Effector CD8-positive, alpha-beta T cell (primary cell): ENCODE results near the gene ARHGAP6.

ENCODE experiments used
- DNase-seq: peaks from one replicate; lab custom pipeline; 2025; lab: John Stamatoyannopoulos, UW

Gene ARHGAP6

GRCh38 chrX:11429538-11430085 is 236.1 kb downstream of the ARHGAP6 start:
- DNase-seq = no peak

DNA sequence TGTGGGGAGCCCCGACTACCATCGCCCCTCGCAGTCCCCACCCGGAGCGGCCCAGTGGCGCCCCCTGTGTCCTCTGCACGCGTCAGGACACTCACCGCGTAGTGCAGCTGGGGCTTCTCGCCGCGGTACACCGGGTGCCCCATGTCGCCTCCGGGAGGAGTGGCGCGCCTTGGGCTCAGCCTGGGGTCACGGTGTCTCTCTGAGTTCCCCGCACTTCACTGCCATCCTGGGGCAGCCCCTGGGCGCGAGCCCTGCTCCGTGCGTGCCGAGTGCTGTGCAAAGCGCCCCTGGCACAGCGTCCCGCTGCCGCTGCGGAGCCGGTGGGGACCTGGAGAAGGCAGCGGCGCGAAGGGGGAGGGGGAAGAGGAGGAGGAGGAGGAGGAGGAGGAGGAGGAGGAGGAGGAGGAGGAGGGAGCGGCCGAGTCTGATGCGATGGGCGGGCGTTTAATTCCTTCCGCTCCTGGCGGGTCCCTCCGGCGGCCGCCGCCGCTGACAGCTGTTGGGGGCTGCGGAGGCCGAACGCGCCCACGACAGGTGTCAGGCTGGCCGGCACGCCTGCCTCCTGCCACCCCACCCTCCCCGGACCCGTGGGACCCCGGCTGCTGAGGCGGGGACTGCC is 238.2 kb downstream of the ARHGAP6 start:
- DNase-seq = no peak

GRCh38 chrX:11426712-11427452 is 238.8 kb downstream of the ARHGAP6 start:
- no peak for DNase-seq

DNA sequence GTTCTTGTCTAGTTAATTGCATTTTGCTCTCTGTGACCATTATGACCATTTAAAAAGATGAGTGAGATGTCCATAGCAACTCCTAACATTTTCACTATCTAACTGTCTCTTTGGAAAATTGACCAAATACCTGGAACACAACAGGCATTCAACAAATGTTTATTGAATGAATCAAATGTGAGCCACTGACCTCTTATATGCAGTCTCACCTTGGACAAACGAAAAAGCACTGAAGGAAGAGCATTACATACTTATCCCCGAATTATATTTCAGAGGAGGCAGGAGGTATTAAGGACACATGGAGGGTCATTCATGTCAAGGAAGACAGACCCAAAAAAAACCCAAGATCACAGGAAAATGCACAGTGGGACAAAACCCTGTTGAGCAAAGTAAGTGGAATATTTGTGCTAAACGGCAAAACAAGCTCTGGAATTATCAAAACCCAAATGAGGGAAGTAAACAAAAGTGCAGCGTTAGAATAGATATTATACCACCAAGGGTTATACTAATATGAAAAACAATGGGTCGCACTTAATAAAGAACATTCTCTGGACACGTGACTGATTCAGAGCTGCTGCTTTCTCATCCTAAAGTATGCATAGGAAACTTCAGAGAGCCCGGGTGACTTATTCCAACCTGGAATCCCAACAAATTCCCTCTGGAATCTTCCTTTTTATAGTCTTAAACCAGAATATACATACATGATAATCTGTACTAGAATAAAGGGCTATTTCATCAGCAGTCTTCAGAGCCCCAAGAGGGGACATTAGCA is 240.6 kb downstream of the ARHGAP6 start:
- DNase-seq = no peak

GRCh38 chrX:11423949-11424348 is 241.8 kb downstream of the ARHGAP6 start:
- no peak for DNase-seq

GRCh38 chrX:11423362-11423818 is 242.3 kb downstream of the ARHGAP6 start:
- no peak for DNase-seq

- DNase-seq = no peak
Observed at GRCh38 chrX:11422525-11422857, 243.2 kb downstream of the ARHGAP6 start.

DNA sequence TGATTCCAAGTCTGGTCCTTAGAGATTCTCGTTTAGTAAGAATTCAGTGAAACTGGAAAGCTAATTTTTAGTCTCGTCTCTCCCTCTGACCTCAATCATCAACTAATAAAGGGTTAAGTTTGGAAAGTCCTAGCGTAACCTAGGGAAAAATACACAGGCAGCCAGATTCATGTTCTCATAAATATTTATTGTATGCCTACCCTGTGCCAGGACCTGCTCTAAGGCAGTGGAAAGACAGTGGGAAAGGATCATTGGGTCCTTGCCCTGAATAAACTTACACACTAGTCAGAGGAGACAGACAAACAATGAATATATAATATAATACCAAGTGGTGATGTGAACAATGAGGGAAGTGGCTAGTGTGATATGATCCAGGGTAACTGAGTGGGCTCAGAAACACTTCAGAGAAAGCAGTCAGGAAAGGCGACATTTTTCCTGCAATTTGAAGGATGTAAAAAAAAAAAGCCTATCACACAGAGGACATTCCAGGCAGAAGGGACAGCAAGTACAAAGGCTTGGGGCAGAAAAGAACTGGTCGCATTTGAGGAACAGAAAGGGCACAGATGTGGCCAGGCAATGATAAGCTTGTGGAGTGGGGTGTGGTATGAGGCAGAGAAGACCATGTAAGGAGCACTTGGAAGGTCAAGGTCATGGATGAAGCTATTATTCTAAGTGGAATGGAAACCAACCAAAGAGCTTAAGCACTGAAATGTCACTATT is 243.8 kb downstream of the ARHGAP6 start:
- no peak for DNase-seq

DNA sequence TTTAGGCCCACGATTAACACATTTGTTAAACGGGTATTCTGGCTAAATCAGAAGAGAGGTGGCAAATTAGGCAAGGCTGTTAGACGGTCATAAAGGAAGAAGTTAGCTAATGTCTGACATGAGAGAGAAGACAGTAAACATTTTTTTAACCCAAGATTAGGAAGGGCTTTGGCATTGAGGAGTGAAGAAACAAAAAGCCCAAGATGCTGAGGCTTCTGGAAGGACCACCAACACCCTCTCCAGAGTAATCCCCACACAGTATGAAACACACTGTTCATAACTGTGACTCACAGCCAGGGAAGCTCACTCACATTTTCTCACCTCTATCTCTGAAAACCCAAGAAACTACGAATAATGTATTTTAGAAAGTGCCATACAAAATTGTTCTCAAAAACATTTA is 244.9 kb downstream of the ARHGAP6 start:
- DNase-seq = no peak

- DNase-seq = no peak
Observed at GRCh38 chrX:11419102-11419501, 246.6 kb downstream of the ARHGAP6 start.

DNA sequence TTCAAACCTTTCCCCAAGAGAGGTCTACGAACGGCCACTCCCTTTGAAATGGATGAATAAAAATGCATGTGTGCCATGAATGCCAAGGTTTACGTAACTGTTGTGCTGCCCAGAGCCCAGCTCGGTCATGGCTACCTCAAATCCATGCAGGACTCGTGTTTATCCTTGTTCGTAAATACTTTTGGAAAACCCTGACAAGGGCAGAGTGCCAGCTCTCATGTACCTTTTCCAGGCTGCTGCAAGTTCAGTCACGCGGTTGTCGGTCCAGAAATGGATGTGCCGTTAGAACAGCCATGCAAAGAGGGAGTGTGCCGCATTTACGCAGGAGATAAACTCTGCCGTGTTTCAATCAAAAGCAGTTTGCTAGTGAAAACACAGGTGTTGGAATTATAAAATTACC is 249.1 kb downstream of the ARHGAP6 start:
- DNase-seq = no peak

DNA sequence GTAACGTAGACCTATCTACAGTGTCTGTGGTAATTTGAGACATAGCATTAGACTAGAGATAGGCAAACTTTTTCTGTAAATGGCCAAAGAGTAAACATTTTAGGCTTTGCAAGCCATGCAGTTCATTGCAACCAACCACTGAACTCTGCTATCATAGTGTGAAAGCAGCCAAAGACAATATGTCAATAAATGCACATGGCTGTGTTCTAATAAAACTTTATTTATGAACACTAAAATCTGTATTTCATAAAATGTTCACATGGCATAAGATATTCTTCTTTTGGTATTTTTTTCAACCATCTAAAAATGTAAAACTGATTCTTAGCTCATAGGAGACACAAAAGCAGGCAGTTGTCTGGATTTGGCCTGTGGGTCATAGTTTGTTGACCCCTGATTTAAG is 251.6 kb downstream of the ARHGAP6 start:
- no peak for DNase-seq

DNA sequence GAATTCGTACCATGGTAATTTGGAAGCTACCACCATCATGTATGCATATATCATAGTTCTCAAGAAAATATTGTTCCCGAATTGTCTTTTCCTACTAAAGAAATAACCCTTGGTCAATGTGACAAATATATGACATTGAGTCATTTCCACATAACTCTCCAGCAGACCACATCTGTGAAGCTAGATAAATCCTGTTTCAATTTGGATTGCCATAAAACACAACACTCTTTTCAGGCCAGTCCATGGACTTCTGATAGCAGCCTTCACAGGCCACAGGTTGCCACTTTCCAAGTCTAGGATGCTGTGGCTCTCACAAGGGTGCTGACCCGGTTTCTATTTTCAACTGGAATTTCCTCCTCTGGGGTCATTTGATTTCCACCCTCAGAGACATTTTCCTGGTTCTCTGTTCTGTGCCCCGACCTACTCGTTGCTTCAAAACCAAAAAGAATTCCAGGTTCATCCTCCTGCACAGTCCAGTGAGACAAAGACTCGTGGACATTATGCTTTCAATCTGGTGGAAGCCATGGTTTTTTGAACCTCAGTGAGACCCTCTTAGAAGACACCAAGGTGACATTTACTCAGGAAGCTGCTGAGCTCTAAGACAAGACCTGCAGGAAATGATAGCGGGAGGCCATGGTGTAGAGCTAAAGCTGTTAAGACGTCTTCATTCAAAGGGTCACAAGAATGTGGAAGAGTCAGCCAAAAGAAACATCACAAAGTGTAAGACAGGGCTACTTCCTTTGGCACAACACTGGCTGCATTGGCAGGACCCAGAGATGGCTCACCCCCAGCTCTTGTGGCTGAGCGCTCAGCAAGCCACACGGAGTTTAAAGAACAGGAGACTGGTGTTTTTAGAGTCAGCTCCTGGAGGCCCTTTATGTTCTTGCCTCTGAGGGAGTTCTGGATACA is 252.8 kb downstream of the ARHGAP6 start:
- DNase-seq = no peak

- no peak for DNase-seq
Observed at GRCh38 chrX:11409957-11410356, 255.8 kb downstream of the ARHGAP6 start.

GRCh38 chrX:11408783-11409182 is 256.9 kb downstream of the ARHGAP6 start:
- DNase-seq = no peak

GRCh38 chrX:11408109-11408405 is 257.7 kb downstream of the ARHGAP6 start:
- no peak for DNase-seq

- no peak for DNase-seq
Observed at GRCh38 chrX:11407331-11408108, 258.2 kb downstream of the ARHGAP6 start.

DNA sequence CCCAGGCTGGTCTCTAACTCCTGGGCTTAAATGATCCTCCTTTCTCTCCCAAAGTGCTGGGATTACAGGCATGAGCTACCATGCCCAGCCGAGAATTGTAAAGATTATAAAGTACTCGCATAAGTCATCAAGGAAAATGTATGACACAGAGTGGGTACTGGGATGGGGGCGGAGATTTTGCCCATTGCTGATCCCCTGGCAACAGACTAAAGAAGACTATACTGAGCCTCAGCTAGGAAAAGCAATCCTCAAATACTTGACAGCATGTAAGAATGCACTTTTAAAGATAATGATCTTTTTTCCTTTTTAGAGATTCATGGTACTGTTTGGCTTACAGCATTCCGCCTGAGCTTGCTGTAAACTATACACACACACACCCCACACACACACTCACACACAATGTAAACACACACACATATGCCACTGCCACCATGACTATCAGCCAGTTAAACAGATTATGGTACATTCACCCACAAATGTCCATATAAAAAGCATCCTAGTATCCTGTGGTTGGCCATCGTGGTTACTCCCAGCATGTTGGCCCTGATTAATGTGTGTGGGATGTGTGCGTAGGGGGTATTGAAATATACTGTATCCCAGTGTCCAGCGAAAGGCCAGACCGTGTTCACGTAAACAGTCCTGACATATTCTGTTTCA is 259.5 kb downstream of the ARHGAP6 start:
- no peak for DNase-seq

DNA sequence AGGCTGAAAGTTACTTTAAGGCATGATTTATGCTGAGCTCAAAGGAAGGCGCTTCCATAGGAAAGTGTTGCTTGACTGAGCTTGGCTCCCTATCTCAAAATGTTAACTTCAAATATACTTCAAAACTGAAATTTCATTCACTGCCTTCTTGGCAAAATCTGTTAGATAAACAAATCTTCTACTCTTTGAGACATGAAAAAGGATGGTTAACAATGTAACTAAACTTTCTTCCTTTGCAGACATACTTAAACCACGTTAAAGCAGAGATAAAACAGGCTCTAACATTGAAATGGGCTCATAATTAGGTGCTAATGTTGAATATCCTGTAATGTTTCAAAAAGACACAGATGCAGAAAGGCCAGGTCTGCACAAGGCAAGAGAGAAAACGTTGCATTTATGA is 262.1 kb downstream of the ARHGAP6 start:
- DNase-seq = no peak

DNA sequence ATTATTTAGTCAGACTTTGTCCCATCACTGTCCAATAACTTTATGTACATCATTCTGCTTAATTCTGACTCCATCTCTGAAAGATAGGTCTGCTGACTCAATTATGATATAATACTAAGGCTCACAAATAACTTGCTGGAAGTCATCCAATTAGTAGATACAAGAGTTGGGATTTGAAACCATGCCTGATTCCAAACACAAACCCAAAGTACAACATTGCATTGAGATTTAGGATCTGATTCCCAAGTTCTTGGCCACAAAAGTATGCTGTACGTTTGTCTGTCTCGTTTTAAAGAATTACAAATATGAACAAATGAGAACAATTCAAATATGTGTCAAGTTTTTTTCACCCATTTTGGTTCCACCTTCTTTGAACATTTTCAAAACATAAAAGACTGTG is 263.8 kb downstream of the ARHGAP6 start:
- DNase-seq = no peak
